Cortex of kidney (tissue), 1 donor: Measurements from ENCODE around the gene CCDC154.
A peak's percentile ranks its signal among the peaks of the same experiment; 100 is the strongest.

ENCODE experiments used
- DNase-seq: peaks from one replicate; lab custom pipeline; 2025; lab: John Stamatoyannopoulos, UW

Gene CCDC154

GRCh38 chr16:1422076-1422475 is 22.3 kb downstream of the CCDC154 start:
- DNase-seq, result no peak

- no peak for DNase-seq
Measured at GRCh38 chr16:1420111-1420539, 24.2 kb downstream of the CCDC154 start.

GRCh38 chr16:1416521-1416941 is 27.8 kb downstream of the CCDC154 start:
- no peak for DNase-seq

- no peak for DNase-seq
Measured at GRCh38 chr16:1414532-1415260, 29.7 kb downstream of the CCDC154 start, which contains the start of gene UNKL. TSS of gene UNKL (minus strand) at chr16:1414704. CDS start at chr16:1414691, 13 bp downstream.

GRCh38 chr16:1413684-1414531 is 30.4 kb downstream of the CCDC154 start:
- DNase-seq, result no peak

- DNase-seq, result no peak
Measured at GRCh38 chr16:1412847-1413246, 31.5 kb downstream of the CCDC154 start.

- peak; percentile 78 for DNase-seq
Measured at GRCh38 chr16:1408171-1408837, 36.1 kb downstream of the CCDC154 start.

GRCh38 chr16:1407753-1408152 is 36.6 kb downstream of the CCDC154 start:
- DNase-seq, result no peak

GRCh38 chr16:1403733-1404132 is 40.6 kb downstream of the CCDC154 start:
- DNase-seq, result no peak

GRCh38 chr16:1403036-1403435 is 41.3 kb downstream of the CCDC154 start:
- no peak for DNase-seq

- no peak for DNase-seq
Measured at GRCh38 chr16:1401758-1402154, 42.6 kb downstream of the CCDC154 start.

GRCh38 chr16:1401061-1401757 is 43.1 kb downstream of the CCDC154 start:
- no peak for DNase-seq

- DNase-seq, result no peak
Measured at GRCh38 chr16:1398826-1399581, 45.4 kb downstream of the CCDC154 start.

- DNase-seq, result no peak
Measured at GRCh38 chr16:1398351-1398750, 46.0 kb downstream of the CCDC154 start.

- DNase-seq, result no peak
Measured at GRCh38 chr16:1397779-1398178, 46.6 kb downstream of the CCDC154 start.

- no peak for DNase-seq
Measured at GRCh38 chr16:1395444-1396031, 48.8 kb downstream of the CCDC154 start.

GRCh38 chr16:1394367-1394951 is 49.9 kb downstream of the CCDC154 start:
- DNase-seq, result no peak

- DNase-seq, result no peak
Measured at GRCh38 chr16:1393613-1394176, 50.7 kb downstream of the CCDC154 start.

GRCh38 chr16:1392826-1393225 is 51.5 kb downstream of the CCDC154 start:
- no peak for DNase-seq

GRCh38 chr16:1390239-1390779 is 54.0 kb downstream of the CCDC154 start:
- DNase-seq, result no peak
